Osteocyte (in vitro differentiated cells): Measurements from ENCODE around the gene APELA. TPM values are rescaled to one million over a fixed set of nuclear protein-coding genes. Genes with fewer than 3 reads are reported as not detected.
A peak's percentile ranks its signal among the peaks of the same experiment; 100 is the strongest.
"Not testable (repeated sequence)": the region's sequence is repeated elsewhere in the genome, so short reads cannot be mapped to it uniquely, and the experiment has no call there.

ENCODE experiments used
- DNase-seq: peaks from one replicate; pipeline ENCODE4 v3.0.0; 2021; ENCODE audit warnings: mixed read lengths; ENCODE audit not compliant: unreplicated experiment; ENCODE audit errors: extremely low spot score
- H3K27ac Mint-ChIP-seq: one replicate; pipeline ENCODE4 v1.8.0; 2021; ENCODE audit warnings: mild to moderate bottlenecking, mixed read lengths; ENCODE audit not compliant: unreplicated experiment
- H3K27me3 Mint-ChIP-seq: one replicate; pipeline ENCODE4 v1.8.0; 2021; ENCODE audit warnings: mixed read lengths; ENCODE audit not compliant: unreplicated experiment
- H3K36me3 Mint-ChIP-seq: one replicate; pipeline ENCODE4 v1.8.0; 2021; ENCODE audit warnings: mixed read lengths; ENCODE audit not compliant: unreplicated experiment
- H3K4me1 Mint-ChIP-seq: one replicate; pipeline ENCODE4 v1.8.0; 2021; ENCODE audit warnings: mixed read lengths; ENCODE audit not compliant: unreplicated experiment
- H3K4me3 Mint-ChIP-seq: one replicate; pipeline ENCODE4 v1.8.0; 2021; ENCODE audit warnings: mild to moderate bottlenecking, moderate library complexity, mixed read lengths; ENCODE audit not compliant: unreplicated experiment
- H3K9me3 Mint-ChIP-seq: one replicate; pipeline ENCODE4 v1.8.0; 2021; ENCODE audit warnings: mixed read lengths; ENCODE audit not compliant: unreplicated experiment
- total RNA-seq: library from RNA; stranded (reverse); gene quantifications from 2 replicates; pipeline ENCODE4 v1.2.1, GENCODE V29; 2021
- TF ChIP-seq, protein P1 (sequence below): fragments of 200-600 bp; sonication (generic); IDR thresholded peaks from 2 replicates; pipeline ENCODE4 v1.5.0; 2021; ENCODE audit warnings: antibody characterized with exemption, mild to moderate bottlenecking, moderate library complexity

The APELA gene
- total RNA-seq, 1 donor from 2014 or later, result not detected

- DNase-seq, result no peak
- H3K27ac Mint-ChIP-seq, result no peak overlapping the region
- H3K4me1 Mint-ChIP-seq, result peaks cover 5% of the 10 kb centered on the region
- TF ChIP-seq, protein P1, sequence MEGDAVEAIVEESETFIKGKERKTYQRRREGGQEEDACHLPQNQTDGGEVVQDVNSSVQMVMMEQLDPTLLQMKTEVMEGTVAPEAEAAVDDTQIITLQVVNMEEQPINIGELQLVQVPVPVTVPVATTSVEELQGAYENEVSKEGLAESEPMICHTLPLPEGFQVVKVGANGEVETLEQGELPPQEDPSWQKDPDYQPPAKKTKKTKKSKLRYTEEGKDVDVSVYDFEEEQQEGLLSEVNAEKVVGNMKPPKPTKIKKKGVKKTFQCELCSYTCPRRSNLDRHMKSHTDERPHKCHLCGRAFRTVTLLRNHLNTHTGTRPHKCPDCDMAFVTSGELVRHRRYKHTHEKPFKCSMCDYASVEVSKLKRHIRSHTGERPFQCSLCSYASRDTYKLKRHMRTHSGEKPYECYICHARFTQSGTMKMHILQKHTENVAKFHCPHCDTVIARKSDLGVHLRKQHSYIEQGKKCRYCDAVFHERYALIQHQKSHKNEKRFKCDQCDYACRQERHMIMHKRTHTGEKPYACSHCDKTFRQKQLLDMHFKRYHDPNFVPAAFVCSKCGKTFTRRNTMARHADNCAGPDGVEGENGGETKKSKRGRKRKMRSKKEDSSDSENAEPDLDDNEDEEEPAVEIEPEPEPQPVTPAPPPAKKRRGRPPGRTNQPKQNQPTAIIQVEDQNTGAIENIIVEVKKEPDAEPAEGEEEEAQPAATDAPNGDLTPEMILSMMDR, result no peak
- no peak overlapping the region for H3K4me3 Mint-ChIP-seq
- H3K36me3 Mint-ChIP-seq, result no peaks in the 10 kb centered on the region
- no peaks in the 10 kb centered on the region for H3K27me3 Mint-ChIP-seq
- peaks cover 2% of the 10 kb centered on the region for H3K9me3 Mint-ChIP-seq
Measured at GRCh38 chr4:164924670-164925238, 47.8 kb downstream of the APELA start.

DNA sequence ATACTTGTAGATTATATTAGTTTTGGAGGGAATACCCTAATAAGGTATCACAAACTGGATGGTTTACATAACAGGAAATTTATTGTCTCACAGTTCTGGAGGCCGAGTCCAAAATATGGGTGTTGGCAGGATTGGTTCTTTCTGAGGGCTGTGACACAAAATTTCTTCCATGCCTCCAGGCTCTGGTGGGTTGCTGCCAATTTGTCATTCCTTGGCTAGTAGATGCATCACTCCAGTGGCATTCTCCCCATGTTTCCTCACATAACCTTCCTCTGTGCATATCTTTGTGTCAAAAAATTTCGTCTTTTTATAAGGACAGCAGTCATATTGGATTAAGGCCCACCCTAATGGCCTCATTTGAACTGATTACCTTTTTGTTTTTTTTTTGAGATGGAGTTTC is 49.3 kb downstream of the APELA start:
- peaks cover 5% of the 10 kb centered on the region for H3K4me1 Mint-ChIP-seq
- no peak overlapping the region for H3K4me3 Mint-ChIP-seq
- TF ChIP-seq, protein P1, result no peak
- no peaks in the 10 kb centered on the region for H3K36me3 Mint-ChIP-seq
- H3K27ac Mint-ChIP-seq, result peak overlapping the region; percentile 44
- peaks cover 8% of the 10 kb centered on the region for H3K9me3 Mint-ChIP-seq
- no peak for DNase-seq
- H3K27me3 Mint-ChIP-seq, result no peaks in the 10 kb centered on the region

GRCh38 chr4:164927101-164927500 is 50.1 kb downstream of the APELA start:
- H3K27me3 Mint-ChIP-seq, DNase-seq, H3K4me3 Mint-ChIP-seq, H3K9me3 Mint-ChIP-seq, H3K27ac Mint-ChIP-seq, H3K4me1 Mint-ChIP-seq, H3K36me3 Mint-ChIP-seq: not testable (repeated sequence)

DNA sequence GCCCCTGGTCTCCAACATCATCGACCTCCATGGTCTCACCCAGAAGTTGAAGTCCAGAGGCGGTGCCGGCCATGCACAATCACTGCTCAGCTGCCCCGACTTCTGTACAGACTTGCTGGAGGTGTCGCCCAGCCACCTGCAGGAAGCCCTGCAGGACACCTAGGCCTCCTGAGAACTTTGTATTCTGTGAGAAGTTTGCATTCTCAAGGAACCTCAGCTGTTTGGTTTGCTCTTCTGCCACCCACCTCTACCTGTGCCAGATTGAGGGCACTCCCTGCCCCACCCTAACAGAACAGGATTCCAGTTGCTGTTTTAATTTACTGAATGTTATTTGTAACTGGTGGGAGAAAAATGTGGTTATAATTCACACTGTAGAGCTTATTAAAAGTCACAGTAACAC is 53.7 kb downstream of the APELA start:
- DNase-seq, result no peak
- H3K27me3 Mint-ChIP-seq, result no peaks in the 10 kb centered on the region
- H3K36me3 Mint-ChIP-seq, result no peaks in the 10 kb centered on the region
- H3K27ac Mint-ChIP-seq, result no peak overlapping the region
- H3K9me3 Mint-ChIP-seq, result peaks cover 8% of the 10 kb centered on the region
- no peak overlapping the region for H3K4me3 Mint-ChIP-seq
- TF ChIP-seq, protein P1, result no peak
- H3K4me1 Mint-ChIP-seq, result peaks cover 5% of the 10 kb centered on the region

DNA sequence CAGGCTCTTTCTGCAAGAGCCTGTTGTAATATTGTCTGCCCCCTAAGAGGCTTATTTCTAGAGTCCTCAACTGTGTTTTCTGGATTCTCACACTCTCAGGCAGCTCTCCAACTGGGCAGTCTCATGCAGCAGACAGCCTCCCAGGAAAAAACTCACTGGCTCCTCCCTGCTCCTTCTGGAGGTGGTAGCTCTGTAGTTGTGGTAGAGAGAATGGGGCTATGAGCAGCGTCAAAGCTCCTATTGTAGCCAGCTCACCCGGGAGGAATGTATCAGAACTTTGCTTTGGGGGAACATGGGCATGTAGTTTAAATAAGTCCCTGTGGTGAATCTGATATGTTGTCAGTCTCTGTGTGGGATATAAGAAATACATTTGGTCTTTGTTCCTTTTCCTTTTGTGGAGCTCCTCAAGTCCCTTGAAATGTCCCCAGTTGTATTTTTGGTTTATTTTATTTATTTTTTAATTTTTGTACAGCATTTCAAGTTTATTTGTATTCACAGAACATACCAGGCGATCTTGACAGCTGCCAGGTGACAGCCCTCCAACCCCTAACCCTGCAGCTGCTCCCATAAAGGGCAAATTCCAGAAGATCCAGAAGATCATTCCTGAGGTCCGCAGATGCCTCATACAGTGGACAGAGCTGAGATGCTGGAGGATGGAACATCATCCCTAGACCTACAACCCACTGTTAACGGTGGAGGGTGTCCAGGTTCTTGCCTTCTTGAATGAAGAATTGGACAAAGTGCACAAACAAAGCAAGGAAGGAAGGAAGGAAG is 54.8 kb downstream of the APELA start:
- H3K36me3 Mint-ChIP-seq, result no peaks in the 10 kb centered on the region
- H3K27me3 Mint-ChIP-seq, result no peaks in the 10 kb centered on the region
- TF ChIP-seq, protein P1, result no peak
- no peaks in the 10 kb centered on the region for H3K4me1 Mint-ChIP-seq
- no peak for DNase-seq
- peaks cover 8% of the 10 kb centered on the region for H3K9me3 Mint-ChIP-seq
- no peak overlapping the region for H3K27ac Mint-ChIP-seq
- H3K4me3 Mint-ChIP-seq, result no peak overlapping the region
